ENCODE results near the gene PGPEP1. TPM values are rescaled to one million over a fixed set of nuclear protein-coding genes. Genes with fewer than 3 reads are reported as not detected.

Gene PGPEP1
- total RNA-seq, 1 experiment from 2014 or later: 25.6 TPM

- Histone ChIP-seq H3K4me3 (ENCODE audit: low read depth, low read length) (no peak overlapping the region), H3K4me1 (peaks cover 46% of the 10 kb centered on the region), H3K36me3 (ENCODE audit: control insufficient read depth, insufficient read depth, low read length) (peaks cover 2% of the 10 kb centered on the region; the same call in 1 of the 2 replicates), H3K9me3 (no peaks in the 10 kb centered on the region), H3K27me3 (replicated peaks; ENCODE audit: control insufficient read depth, insufficient read depth, low read length) (no peaks in the 10 kb centered on the region)
- H3K27me3 Mint-ChIP-seq (ENCODE audit: insufficient read depth, unreplicated experiment): no peaks in the 10 kb centered on the region
- ChIA-PET POLR2A (interaction anchor here (0.9 kb wide), 1 partner anchor 29 kb away, joined by 5 read pairs; no protein-coding TSS in a partner anchor), CTCF (interaction anchor here (1.6 kb wide), 1 partner anchor 29 kb away, joined by 5 read pairs; no protein-coding TSS in a partner anchor)
- peaks cover under 1% of the 10 kb centered on the region for H3K4me1 Mint-ChIP-seq (ENCODE audit: low read depth, unreplicated experiment)
- BruUV-seq (replicated peaks): no TSS peak
- intact Hi-C loops (cut with micrococcal nuclease; ENCODE audit: unreplicated experiment): no loop called here
- no peak for DNase-seq
- H3K27ac Mint-ChIP-seq (ENCODE audit: unreplicated experiment): no peak overlapping the region
- no peaks in the 10 kb centered on the region for H3K9me3 Mint-ChIP-seq (ENCODE audit: unreplicated experiment)
- no peak for TF ChIP-seq CTCF (IDR thresholded peaks at IDR 0.05; ENCODE audit: insufficient read depth in 1 of 2, low read depth in 1 of 2, low read length in 1 of 2, severe bottlenecking in 1 of 2, unreplicated experiment in 1 of 2)
- no peak overlapping the region for H3K4me3 Mint-ChIP-seq (ENCODE audit: unreplicated experiment)
- peaks cover 24% of the 10 kb centered on the region for H3K36me3 Mint-ChIP-seq (ENCODE audit: insufficient read depth, unreplicated experiment)
Measured at GRCh38 chr19:18308948-18309325, 31.5 kb upstream of the PGPEP1 start.

- CTCF ChIA-PET: interaction anchor here (1.6 kb wide), 1 partner anchor 30 kb away, joined by 5 read pairs; no protein-coding TSS in a partner anchor
- intact Hi-C loops (cut with micrococcal nuclease; ENCODE audit: unreplicated experiment): no loop called here
- peaks cover 2% of the 10 kb centered on the region; the same call in 1 of the 2 replicates for H3K36me3 ChIP-seq (ENCODE audit: control insufficient read depth, insufficient read depth, low read length)
Measured at GRCh38 chr19:18309525-18310064, 30.8 kb upstream of the PGPEP1 start.

More at GRCh38 chr19:18309525-18310064, 30.8 kb upstream of the PGPEP1 start:
- Histone ChIP-seq H3K4me1 (peaks cover 41% of the 10 kb centered on the region), H3K9me3 (no peaks in the 10 kb centered on the region), H3K4me3 (ENCODE audit: low read depth, low read length) (no peak overlapping the region), H3K27me3 (replicated peaks; ENCODE audit: control insufficient read depth, insufficient read depth, low read length) (no peaks in the 10 kb centered on the region)
- Mint-ChIP-seq H3K9me3 (ENCODE audit: unreplicated experiment) (no peaks in the 10 kb centered on the region), H3K27me3 (ENCODE audit: insufficient read depth, unreplicated experiment) (no peaks in the 10 kb centered on the region), H3K27ac (ENCODE audit: unreplicated experiment) (no peak overlapping the region), H3K36me3 (ENCODE audit: insufficient read depth, unreplicated experiment) (peaks cover 22% of the 10 kb centered on the region), H3K4me1 (ENCODE audit: low read depth, unreplicated experiment) (no peaks in the 10 kb centered on the region), H3K4me3 (ENCODE audit: unreplicated experiment) (no peak overlapping the region)
- BruUV-seq (replicated peaks): no TSS peak
- no peak for TF ChIP-seq CTCF (IDR thresholded peaks at IDR 0.05; ENCODE audit: insufficient read depth in 1 of 2, low read depth in 1 of 2, low read length in 1 of 2, severe bottlenecking in 1 of 2, unreplicated experiment in 1 of 2)
- POLR2A ChIA-PET: no interaction called here
- DNase-seq: no peak

Measured in Caco-2 (cell line).